ENCODE results near the gene ADGRA3.
"Not testable (repeated sequence)": the region's sequence is repeated elsewhere in the genome, so short reads cannot be mapped to it uniquely, and the experiment has no call there.

Gene ADGRA3

DNA sequence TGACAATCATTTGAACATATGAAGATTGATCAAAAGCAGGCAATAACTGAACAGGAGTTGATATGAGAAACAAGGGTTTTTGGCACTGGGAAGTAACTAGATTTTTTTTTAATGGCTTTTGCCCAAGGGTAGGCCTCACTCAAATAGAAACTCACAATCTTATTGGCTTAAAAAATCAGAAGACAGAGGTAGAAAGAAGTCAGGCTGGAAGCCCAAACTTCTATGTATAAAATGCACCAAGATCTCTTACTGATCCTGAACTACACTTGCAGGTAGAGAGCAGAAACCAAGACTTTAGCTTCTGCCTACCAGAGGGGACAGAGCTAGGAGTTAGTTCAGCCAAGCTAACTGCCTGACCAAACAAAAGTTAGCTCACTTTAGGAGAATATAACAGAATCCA is 74.9 kb downstream of the ADGRA3 start:
- no peak for DNase-seq (ENCODE audit: low spot score)

DNA sequence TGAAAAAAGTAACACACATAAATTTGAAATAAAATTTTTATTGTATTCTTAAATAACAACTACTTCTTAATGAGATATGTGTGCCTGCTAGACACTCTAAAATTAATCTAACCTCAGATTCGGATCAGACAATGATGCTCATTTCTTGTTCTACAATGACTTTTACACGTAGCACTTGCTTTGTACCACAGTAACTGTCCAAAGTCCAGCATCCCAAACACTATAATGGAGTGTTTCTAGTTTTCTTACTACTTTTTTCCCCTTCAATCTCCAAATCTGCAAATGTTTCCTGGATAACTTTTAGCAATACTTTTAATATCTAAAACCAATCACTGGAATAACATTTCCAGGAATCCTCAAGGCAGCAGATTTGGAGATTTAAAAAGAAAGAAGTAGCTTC is 75.9 kb downstream of the ADGRA3 start:
- DNase-seq (ENCODE audit: low spot score) = no peak

DNA sequence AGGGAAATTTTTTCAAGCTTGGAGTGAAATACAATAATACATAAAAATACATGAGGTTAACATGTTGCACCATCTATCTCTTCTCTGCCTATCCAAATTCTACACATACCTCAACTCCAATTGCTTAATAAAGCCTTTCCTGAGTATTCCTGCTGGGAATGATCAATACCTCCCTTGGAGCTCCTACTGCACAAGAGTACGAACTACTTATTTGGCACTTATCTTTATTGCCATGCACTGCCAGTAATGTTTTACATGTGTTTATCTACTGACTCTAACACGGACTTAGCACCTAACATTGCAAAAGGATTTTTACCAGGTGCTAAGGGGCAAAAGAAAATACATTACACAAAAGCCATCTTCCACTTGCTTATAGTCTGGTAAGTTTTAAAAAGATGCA is 80.2 kb downstream of the ADGRA3 start:
- DNase-seq (ENCODE audit: low spot score) = no peak

DNA sequence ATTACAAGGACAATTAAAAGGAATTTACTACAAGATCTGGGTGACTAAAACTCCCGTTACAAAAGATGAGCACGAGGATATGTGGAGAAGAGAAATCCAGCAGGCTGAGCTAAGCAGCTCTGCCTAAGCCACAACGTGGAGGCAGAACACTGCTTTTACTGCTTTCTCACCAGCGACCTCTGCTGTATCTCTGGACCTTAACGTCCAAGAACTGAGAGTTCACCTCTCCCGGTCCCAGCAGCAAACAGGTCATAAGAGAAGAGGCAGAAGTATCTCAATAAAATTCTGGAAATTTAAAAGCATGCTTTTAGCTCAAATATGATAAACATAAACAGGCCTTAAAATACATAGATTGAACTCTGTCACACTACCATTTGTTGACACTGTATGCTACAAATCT is 81.0 kb downstream of the ADGRA3 start:
- peak; percentile 53 for DNase-seq (ENCODE audit: low spot score)

DNA sequence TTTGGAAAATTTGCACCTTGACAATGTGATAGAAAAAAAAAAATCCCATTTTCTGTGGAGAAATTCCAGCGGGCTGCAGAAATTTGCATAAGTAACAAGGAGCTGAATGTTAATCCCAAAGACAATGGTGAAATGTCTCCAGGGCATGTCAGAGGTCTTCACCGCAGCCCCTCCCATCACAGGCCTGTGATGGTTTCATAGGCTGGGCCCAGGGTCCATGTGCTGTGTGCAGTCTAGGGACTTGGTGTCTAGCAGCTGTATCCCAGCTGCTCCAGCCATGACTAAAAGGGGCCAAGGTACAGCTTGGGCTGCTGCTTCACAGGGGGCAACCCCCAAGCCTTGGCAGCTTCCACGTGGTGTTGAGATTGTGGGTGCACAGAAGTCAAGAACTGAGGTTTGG is 85.2 kb downstream of the ADGRA3 start:
- DNase-seq (ENCODE audit: low spot score) = no peak

DNA sequence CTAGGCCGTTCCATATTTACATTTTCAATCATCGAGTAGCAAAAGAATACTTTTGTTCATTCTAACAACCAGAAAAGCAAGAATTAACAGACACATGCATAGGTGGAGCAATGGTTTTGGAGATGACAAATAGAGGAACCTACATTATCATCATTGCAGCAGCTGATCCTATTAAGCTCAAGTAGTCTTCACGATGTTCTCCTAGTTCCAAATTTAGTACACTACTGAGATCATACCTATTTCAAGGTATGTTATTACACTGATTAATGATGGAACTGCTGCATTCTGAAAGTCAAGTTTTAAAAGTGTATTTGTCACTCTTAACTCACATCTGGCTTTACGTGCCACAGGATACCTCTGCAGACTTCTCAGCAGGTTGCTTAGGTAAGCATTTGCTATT is 87.4 kb downstream of the ADGRA3 start:
- DNase-seq (ENCODE audit: low spot score) = no peak

DNA sequence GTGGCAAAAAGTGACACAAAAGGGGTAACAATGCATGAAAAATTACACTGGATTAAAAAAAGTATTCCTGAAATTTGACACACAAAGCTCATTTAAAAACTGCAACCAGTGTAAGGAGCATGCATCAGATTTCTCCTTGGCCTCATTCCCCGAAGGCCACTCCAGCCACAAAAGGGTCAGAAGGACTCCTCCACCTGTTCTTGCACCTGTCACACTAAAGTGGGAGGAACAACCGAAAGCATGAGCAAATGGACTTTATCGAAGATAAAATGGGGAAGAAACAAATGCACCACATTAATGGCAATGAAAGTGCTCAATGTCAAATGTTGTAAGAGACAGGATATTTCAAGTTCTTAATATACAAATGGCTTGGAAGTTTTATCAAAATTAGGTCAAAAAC is 88.2 kb downstream of the ADGRA3 start:
- no peak for DNase-seq (ENCODE audit: low spot score)

DNA sequence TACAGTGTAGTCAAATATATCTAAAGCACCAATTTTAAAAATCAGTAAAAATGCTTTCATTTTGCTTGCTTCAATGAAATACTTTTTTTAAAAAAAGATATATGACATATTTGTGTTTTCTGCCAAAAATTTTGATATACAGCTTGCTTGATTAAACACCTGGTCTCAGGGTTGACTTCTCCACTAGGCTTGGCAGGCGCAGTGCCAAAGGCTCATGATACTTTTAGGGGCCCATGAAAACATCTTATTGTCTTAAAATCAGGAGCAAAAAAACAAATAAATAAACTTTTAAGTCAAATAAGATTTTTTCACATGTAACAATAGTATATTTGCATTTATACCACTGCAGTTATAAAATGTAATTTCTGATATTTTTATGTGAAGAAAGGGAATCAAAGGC is 95.6 kb downstream of the ADGRA3 start:
- DNase-seq (ENCODE audit: low spot score) = no peak

DNA sequence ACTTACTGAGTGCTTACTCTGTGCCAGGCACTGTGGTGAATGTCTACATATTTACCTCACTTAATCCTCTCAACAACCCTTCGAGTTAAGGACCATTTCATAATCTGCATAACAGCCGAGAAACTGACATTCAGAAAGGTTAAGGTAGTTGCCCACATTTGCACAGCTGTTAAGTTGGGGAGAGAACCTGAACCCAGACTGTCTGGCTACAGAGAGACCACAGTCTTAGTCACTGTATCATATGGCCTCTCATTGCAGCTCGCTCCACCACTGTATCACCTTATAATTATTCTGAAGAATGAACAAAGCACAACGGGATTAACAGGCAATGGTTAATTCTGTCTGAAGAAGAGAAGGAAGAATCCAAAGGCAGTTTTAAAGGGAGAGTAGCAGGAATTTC is 98.5 kb downstream of the ADGRA3 start:
- no peak for DNase-seq (ENCODE audit: low spot score)

DNA sequence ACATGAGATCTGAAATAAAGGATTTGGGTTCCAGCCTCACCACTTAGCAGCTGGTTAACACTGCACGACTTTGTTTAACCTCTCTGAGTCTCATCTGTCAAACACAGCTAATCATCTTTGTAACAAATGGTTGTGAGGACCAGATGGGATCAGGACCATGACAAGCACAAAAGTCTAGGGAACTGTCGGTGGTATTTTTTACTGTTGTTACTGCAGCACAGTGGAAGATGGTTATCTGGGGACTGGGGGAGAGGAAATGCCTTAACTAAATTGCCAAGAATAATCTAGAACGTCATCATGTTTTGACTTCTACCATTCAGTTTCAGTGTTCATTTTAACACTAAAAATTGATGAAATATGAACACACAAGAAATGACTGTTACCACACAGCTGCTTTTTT is 99.5 kb downstream of the ADGRA3 start:
- no peak for DNase-seq (ENCODE audit: low spot score)

DNA sequence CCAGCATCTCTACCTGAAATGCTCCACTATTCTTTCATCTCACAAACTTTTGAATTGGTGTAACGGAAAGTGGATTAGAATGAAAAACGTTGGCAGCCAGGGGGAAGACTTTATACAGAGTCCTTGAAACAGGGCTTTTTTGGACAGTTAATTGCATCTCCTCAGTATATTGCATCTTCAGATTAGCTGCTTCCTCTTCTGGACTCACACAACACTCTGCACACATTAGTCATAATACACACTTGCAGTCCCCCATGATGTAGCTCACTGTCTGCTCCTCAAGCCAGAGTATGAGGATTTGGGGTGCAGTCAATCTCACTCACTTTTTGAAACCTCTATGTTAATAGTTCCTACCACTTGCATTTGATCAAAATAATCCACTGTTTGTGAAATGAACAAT is 101.0 kb downstream of the ADGRA3 start:
- no peak for DNase-seq (ENCODE audit: low spot score)

DNA sequence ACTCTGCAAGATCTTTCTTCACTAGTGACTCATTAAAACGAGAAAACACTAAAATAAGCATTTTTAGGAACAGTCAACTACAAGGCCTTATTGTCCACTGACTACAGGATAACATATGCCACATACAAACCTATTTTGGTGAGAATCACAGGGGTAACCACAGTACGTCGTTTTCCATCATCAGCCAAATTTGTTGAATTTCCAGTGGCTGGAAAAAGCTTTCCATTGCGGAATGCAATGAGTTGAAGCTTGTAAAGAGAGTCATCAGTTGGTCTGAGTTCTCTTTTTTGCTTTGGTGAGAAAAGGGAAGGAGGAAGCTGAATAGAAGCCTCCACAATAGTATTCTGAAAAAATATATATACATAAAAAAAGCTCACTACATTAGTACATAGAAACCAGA is 102.4 kb downstream of the ADGRA3 start:
- DNase-seq (ENCODE audit: low spot score) = no peak

DNA sequence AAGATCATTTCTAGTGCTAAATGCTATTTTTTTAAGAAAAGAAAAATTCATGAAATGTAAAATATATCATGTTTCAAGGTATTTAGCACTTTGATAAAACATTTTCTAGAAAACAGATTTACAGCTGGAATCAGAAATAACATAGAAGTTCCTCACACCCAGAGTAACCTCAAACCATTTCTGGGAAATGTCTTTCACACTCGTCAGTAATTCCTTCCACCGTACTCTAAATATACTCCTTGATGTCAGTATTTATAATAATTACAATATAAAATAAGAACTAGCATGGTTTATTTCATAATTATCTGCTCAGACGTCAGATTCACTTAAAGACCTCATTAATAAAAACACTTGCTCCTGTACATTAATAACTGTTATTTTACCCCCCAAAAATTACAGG is 103.9 kb downstream of the ADGRA3 start:
- DNase-seq (ENCODE audit: low spot score) = no peak

DNA sequence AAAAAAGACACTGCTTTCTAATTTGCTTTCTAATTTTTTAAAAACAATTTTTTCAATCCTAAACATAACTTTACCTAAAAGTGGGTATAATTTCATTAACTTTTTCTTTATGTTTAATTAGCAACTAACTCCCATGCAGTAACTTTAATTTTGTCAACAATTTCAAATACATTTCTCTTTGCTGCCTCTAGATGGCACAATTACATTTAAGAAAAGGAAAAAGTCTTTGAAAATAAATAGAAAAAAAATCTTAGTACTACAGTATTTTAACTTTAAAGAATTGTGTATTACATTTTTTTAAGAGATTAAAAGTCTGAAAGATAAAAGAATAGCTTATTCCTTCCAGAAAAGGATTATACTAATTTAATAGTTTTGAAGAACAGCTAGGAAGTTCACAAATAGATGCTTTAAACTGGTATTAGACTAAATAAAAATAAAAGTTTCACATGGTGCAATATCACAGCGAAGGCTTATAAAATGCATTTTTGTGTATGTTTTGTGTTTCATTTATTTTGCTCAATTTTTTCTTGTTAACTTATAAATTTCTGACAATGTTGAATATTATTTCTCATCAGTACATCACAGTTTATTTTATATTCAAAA is 105.1 kb downstream of the ADGRA3 start:
- DNase-seq (ENCODE audit: low spot score) = no peak

DNA sequence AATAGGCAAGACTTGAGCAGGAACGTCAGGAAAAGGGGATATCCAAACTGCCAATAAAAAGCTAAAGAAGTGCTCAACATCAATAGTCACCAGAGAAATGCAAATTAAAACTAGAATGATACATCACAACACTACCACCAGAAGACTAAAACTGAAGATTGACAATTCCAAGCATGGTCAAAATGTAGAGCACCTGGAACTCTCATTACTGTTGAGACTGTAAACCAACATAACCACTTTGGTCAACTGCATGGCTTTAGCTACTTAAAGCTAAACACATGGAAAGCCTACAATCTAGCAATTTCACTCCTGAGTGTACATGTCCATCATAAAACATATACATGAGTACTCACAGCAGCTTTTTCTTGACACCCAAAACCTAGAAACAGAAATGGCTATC is 107.4 kb downstream of the ADGRA3 start:
- no peak for DNase-seq (ENCODE audit: low spot score)

DNA sequence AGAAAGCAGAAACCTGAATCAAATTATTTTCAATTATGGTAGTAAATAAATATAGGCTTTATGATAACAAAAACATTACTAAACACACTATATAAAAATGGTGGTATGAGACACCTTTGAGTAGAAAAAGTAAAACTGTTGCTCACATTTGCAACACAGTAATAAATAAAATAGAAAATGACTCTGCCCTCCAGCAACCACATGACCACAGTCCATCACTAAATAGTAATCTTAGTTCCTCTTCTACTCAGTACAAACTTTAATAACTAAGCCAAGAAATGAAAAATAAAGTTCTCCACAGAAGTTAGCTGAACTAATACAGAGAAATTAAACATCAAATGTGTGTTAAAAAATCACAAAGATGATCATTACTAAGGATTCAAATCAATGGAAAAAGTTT is 108.5 kb downstream of the ADGRA3 start:
- no peak for DNase-seq (ENCODE audit: low spot score)

DNA sequence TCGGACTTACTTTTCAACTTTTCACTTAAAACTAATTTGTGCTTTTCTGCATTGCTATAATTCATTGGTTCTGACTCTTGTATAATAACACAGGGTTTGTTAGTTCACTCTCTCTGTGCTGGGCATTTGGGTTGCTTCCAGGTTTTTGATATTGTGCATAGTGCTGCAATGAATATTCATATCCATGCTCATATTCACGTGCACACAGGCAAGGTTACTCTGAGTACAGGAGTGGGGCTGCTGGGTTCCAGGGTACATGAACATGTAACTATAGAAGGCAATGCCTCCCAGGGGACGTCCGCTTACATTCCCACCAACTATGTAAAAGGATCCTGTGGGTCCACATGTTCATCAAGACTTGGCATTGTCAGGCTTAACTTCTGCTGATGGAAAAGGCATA is 117.2 kb downstream of the ADGRA3 start:
- no peak for DNase-seq (ENCODE audit: low spot score)

DNA sequence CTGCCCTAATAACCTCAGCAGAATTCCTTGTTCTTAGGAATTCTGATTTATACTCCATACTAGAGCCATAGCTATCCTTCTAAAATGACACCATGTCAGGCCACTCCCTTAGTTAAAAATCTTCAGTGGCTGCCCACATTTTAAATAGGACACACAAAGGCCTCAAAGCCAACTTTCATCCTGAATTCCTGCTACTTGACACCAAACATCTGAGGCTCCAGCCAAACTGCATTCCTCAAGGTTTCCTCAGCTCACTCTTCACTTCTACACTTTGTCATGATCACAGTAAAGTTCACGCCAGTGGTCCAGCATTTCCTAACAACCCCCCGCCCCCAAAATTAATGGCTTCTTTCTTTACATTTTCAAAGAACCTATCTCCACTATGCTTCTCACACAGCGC is 124.3 kb downstream of the ADGRA3 start:
- DNase-seq (ENCODE audit: low spot score) = no peak

DNA sequence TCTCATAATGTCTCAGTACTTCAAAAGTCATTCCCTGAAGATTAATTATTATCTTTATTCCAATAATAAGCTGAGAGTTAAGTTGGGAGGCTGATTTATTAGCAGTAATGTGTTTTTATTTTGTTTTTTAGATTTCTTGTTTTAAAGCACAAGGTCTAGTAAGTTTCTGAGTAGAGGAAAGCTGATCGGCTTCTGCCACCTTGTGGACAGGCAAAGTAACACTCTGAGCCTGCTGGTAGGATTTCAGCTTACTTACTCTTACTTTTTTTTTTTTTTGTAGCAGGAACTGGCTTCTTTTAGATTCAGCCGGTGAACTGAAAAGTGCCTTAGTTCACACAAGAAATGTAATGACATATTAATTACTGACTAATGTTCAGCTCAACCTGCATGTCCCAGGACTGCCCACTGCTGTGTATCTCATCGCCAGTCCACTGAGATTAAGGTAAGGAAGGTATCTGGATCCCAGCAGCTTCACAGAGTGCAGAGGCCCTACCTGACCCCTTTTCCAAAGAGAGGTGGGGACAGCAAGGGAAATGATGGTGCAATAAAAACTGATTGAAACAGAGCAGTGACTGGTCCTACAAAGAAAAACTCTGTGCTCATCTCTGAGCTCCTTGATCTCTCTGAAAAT is 126.5 kb downstream of the ADGRA3 start:
- no peak for DNase-seq (ENCODE audit: low spot score)

DNA sequence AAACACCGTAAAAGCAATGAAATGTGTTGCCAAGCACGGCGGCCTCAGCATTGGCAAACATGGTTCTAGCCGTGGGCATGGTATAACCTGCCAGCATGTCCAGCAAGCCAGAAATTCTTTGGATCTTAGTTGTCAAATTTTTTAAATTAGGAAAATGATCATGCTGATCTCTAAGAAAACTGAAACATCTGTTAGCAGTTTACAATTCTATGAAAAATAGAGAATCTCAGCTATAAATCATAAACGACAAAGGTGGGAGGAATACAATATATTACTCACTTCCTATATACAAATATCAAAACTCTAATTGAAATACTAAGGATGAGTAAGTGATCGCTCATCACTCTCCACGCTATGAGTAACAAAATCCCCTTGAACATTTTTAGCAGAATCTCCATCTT is 130.3 kb downstream of the ADGRA3 start:
- no peak for DNase-seq (ENCODE audit: low spot score)

DNA sequence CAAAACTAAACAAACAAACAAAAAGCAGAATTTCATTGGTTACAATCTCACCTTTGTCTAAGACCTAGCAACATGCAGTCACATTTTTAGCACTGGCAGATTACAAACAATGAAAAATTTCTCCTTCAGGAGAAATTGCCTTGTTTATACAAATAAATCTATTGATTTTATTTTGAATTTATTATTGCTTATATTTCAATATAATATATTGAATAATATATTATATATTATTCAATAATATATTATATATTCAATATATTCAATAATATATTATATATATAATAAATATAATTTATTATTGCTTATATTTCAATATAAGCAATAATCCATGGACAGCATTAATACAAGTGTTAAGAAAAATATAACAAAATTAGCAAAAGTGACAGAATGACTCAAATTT is 131.7 kb downstream of the ADGRA3 start:
- DNase-seq (ENCODE audit: low spot score) = no peak

DNA sequence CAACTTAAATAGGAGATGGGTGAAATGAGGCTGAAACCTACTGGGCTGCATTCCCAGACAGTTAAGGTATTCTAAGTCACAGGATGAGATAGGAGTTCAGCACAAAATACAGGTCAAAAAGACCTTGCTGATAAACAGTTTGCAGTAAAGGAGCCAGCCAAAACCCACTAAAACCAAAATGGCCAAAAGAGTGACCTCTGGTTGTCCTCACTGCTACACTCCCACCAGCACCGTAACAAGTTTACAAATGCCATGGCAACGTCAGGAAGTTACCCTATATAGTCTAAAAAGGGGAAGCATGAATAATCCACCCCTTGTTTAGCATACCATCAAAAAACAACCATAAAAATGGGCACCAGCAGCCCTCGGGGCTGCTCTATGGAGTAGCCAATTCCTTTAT is 133.7 kb downstream of the ADGRA3 start:
- not testable (repeated sequence) for DNase-seq (ENCODE audit: low spot score)

DNA sequence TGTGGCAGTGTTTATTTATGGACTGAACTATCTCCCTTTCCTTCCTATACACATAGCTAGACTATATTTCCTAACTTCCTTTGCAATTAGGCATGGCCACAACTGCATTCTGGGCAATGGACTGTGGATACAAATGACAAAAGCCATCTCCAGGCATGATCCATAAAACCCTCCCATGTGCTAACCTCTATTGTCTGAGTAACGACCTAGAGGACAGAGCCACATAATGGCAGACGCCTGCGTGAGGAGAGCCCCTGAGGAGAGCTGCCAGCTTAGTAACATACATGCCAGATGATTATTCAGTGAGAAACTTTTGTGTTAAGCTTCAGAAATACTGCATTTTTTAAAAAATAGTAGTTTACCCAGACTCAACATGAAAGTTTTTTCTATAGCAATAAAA is 142.9 kb downstream of the ADGRA3 start:
- DNase-seq (ENCODE audit: low spot score) = no peak

DNA sequence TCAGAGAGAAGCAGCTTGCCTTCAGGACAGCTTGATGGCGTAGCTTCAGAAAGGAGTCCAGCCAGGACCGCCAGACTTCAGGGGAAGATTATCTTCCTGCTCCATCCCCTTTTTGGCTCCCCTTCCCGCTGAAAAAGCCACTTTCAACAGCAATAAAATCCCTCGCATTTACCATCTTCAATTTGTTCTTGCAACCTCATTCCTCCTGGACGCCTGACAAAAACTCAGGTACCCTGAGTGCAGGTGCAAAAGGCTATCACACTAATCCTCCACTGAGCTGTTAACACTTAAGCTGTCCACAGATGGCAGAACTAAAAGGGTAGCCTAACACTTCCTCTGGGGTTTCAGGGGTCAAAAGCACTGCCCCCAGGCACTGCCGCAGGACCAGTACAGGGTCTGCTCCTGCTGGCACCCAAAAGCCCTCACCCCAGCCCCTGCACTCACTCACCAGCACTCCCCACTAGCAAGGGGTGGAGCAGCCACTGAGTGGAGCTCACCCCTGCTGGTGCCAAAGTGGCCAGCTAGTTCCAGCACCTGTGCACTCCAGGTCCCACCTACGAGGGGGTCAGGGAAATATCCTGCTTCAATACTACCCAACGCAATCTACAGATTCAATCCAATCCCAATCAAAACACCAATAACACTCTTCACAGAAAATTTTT is 145.8 kb downstream of the ADGRA3 start:
- DNase-seq (ENCODE audit: low spot score) = no peak

All from ecto neural progenitor cell (in vitro differentiated cells).